HG03025 (cell line): ENCODE measurements around the gene YWHAE.
"Not testable (repeated sequence)": the region's sequence is repeated elsewhere in the genome, so short reads cannot be mapped to it uniquely, and the experiment has no call there.

Experiments
- ATAC-seq: cut with Tn5 transposase; IDR thresholded peaks from one replicate; pipeline ENCODE4 v1.9.1; 2021; ENCODE audit warnings: mild to moderate bottlenecking, moderate library complexity; ENCODE audit not compliant: unreplicated experiment, low FRiP score

Gene YWHAE

DNA sequence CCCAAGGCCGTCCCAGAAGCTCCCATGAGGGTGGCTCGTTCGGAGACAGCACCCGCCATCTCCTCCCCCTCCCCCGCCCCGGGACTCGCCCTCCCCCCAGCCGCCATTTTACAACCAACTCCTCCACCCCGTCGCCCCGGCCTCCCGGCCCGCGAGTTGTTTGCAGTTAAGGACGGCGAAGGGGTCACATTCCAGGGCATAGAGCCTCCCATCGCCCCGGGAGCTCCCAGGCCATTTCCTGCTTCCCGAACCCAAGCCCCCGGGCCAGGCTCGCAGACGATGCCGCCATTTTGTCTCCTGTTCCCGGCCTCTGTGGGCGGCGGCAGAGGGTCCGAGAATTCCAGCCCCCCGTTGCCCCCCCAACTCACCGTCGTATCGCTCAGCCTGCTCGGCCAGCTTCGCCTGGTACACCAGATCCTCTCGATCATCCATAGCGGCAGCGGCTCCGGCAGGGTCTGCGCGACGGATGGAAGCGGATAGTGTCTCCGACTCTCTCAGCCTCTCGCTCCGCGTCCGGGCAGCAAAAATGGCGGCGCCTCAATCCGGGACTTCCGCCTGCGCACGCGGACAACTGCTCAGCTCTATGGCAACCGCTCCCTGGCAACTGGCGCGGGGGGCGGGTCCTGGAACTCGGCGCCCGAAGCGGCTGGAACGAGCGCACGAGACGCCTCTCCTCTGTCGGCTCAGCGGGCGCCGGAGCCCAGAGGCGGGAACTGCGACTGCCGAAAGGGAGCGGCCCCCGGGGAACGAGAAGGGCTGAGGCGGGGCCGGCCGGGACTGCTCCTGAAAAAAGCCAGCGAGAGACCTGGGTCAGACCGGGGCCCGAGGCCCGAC lies at the start of gene YWHAE:
Gene YWHAE, minus strand, starts transcription at position 544 of the 834 bp plus-strand sequence. Its CDS starts 112 bp downstream, at position 432.
- peak; percentile 75 for ATAC-seq

DNA sequence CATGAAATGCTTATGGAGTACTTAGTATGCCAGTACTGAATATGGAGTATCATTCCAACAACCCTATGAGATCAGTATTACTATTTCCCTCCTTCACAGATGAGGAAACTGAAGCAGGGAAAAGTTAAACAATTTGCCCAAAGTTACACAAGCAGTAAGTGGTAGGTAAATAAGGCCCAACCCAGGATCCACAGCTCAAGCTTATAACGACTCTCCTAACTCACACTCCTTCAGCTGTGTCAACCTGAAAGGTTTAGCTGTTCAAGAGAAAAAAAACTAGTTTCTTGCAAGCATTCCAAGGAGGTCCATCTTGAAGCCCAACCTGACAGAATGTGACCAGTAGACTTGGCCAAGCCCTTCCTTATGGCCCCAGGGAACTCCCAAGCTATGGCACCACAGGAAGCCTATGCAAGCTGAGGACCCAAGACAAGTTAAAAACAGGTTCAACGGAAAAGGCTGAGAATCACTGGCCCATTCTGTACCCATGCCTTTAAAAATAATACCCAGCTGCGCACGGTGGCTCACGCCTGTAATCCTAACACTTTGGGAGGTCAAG lies 49.5 kb upstream of the YWHAE start:
- ATAC-seq, result no peak

DNA sequence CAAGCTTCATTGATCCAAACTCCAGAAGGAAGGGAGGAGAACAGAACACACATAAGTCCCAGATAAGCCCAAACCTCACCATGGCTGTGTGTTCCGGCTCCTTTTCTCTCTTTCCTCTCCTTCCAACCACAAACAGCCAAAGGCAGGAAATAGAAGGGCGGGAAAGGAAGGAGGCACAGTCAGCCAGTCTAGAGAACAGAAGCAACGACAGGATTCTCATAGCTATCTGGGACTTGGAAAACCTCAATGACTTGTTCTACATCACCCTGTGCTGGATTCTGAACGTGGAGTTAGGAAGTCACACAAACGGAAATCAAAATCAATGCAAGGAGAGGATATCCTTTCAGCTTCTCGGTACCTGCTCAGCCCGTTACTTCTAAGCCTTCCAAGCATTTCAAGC lies 47.0 kb upstream of the YWHAE start:
- no peak for ATAC-seq

DNA sequence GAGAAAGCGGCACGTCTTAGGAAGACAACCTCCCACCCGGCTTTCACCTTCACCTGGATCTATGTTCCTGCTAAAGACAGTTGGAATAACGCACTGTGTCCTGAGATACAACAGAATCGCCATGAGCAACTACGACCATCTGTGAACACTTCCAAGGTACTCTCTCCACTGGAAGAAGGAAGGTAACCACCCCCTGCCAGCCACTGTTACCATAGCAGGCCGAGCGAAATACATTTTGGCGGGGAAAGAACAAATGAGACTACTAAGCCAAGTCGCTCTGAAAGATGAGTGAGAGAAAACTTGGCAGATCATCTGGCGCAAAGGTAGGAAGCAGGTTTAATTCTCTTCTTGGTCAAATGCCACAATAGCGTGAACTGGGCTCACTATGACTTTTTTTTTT lies 46.2 kb upstream of the YWHAE start:
- ATAC-seq, result no peak

DNA sequence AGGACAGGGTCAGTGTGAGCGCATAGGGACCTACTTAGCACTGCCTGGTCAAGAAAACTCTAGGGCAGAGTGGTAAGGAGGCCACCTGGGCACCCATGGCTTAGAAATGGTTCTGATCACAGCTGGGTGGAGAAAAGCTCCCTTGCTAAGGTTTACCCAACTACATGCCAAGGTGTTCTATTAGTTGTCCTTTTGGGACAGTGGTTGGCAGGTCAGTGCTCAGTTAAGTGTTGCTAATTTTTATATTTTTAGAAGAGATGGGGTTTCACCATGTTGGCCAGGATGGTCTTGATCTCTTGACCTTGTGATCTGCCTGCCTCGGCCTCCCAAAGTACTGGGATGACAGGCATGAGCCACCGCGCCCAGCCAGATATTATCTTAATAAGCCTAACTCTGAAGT lies 45.7 kb upstream of the YWHAE start:
- ATAC-seq, result not testable (repeated sequence)

DNA sequence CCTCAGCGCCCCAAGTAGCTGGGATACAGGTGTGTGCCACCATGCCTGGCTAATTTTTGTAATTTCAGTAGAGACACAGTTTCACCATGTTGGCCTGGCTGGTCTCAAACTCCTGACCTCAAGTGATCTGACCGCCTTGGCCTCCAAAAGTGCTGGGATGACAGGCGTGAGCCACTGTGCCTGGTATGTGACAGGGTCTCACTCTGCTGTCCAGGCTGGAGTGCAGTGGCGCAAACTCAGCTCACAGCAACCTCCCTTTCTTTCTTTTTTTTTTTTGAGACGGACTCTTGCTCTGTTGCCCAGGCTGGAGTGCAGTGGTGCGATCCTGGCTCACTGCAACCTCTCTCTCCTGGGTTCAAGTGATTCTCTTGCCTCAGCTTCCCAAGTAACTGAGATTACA lies 42.7 kb upstream of the YWHAE start:
- not testable (repeated sequence) for ATAC-seq

DNA sequence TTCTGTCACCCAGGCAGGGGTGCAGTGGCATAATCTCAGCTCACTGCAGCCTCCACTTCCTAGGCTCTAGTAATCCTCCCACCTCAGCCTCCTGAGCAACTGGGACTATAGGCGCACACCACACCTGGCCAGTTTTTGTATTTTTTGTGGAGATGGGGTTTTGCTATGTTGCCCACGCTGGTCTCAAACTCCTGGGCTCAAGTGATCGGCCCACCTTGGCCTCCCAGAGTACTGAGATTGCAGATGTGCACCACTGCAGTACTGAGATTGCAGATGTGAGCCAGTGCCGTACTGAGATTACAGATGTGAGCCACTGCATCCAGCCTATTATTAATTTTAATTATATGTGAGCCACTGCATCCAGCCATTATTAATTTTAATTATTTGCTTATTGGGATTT lies 42.2 kb upstream of the YWHAE start:
- no peak for ATAC-seq

DNA sequence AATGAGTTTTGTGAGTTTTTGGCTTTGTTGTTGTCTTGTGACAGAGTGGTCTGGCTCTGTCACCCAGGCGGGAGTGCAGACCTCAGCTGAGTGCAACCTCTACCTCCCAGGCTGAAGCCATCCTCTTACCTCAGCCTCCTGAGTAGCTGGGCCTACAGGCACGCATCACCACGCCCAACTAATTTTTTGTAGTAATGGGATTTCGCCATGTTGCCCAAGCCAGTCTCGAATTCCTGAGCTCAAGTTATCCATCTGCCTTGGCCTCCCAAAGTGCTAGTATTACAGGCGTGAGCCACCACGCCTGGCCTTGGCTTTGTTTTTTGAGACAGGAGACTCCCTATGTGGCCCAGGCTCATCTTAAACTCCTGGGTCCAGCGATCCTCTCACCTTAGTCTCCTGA lies 40.9 kb upstream of the YWHAE start:
- no peak for ATAC-seq

DNA sequence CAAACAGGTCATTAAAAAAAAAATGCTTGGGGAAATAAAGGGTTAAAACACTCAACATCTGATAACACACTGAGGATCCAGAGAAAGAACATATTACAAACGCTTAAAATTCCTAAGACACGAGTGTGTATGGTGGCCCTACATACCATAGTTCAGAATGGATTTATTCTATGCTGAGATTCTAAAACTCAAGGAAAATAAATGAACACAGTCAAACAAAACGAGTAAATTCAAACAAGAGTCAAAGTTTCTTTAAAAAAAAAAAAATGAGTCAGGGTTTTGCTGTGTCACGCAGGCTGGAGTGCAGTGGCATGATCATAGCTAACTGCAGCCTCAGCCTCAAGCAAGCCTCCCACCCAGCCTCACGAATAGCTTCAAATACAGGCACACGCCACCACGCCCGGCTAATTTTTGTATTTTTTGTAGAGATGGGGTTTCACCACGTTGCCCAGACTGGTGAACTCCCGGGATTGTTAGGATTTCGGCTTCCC lies 38.6 kb upstream of the YWHAE start:
- no peak for ATAC-seq

DNA sequence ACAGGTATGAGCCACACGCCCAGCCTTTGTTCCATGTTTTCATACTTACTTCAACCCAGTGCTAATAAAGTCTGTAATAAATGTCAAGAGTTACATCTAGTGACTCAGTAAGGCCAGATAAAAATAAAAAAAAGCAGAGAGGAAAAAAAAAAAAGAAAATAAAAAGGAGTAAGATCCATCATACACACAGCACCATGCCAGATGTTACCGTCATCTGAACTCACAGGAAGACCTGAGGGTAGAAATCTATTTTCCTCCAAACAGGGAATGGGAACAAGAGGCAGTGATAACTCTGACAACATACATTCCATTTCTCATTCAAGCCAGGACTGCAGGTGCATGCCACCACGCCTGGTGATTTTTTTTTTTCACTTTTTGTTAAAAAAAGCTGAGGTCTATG lies 35.3 kb upstream of the YWHAE start:
- no peak for ATAC-seq

DNA sequence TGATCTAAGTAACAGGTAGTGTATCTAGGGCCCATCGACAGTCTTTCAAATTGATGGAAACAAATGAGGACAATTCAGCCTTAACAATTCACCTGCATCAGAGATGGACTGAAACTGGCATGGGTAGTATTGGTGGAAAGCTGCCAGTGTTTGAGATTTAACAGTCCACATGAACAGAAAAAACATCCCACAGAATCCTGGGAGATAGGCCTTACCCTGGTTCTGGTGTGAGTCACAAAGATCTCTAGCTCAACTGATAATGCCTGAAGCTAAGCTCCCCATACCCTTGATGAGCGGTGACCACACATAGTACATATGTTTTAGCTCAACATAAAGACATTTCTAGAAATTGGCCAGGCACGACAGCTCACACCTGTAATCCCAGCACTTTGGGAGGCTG lies 34.1 kb upstream of the YWHAE start:
- ATAC-seq, result no peak

DNA sequence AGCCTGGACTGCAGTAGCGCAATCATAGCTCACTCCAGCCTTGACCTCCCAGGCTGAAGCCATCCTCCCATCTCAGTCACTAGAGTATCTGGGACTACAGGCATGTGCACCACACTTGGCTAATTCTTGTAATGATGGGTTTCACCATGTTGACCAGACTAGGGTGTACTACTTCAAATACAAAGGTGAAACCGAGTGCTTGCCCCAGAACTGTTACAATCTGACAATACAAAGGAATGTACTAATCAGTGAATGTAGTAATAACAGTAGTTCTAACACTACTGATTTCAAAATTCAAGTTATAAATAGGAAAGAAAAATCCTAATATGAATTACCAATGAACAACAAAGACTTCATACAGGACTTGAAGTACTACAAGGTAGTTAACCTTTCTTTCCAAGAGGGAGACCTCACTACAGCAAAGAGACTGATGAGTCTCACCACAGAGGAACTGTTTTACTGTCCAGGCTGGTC lies 31.6 kb upstream of the YWHAE start:
- no peak for ATAC-seq

DNA sequence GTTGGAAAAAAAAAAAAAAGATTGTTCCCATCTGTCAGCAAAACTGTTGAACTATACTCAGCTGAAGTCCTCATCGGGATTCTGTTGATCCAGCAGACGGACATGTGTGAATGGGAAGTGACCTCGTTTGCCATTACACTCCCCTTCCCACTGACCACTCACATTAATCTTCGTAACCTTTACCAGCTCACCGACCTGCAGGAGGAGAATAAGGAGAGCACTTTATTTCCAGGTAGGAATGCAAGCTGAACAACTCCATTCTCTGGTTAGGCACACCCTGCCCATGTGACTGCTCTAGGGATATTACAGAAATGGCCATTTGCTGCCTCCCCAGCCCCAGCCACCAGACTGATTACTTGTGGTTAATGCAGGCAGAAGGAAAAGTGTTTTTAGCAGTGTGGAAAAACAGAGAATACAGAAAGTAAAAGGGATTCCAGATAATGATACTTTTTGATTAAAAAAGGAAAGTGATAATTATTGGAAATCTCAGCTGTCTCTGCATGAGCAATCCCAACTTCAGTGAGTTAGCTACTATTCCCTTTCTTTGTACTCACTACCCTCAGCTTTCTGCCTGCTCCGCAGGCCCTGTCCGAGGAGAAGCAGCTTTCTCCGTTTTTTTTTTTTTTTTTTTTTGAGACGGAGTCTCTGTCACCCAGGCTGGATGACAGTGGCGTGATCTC lies 23.6 kb upstream of the YWHAE start:
- no peak for ATAC-seq

DNA sequence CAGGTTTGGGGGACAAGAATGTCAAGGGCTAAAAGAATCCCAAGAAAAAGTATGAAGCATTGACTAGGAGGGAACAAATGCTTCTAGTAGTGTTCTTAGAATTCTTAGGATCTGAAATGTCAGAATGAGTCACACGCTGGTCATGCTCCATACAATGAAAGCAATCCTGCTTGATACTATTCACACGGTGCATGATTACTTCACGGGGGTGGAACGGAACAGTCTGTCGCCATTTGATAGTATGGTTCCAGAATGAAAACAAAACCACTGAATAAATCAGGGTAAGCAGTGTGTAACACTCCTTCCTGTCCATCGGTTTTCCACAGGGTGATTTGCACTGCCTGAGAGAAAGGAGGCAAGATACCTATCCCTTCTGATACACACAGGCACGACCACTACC lies 22.9 kb upstream of the YWHAE start:
- no peak for ATAC-seq

DNA sequence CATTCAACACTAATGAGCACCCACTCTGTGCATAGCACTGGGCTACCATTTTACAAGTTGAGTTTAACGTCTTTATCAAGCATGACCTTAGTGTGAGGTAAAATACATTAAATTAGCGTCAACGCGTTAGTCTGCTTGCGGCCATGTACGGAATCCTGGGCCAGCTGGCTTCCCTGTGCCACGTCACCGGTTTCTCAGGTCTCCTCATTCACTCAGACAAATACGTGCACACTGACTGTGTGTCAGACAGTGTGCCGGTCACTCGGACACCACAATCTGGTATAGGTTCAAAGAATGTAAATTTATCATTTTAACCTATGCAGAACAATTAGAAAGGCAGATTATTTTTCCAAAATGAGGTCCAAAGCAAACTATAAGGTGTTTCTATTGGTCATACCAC lies 21.4 kb upstream of the YWHAE start:
- ATAC-seq, result no peak

DNA sequence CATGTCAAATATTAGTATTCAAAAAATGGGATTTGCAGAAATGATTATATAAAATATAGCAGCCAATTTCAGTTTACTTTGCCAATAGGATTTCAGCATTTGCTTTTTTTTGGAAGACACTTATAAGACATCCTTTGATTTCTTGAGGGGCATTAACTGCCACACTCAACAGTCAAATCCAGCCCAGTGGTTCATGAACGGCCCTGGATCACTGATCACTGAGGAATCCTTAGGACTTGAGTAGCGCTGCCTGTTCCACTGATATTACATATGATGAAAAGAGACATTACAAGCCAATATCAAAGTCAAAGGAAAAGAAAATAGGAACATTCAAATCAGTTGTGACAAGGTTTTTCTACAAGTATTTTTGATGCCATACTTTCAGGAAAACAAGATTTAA lies 21.0 kb upstream of the YWHAE start:
- ATAC-seq, result no peak

DNA sequence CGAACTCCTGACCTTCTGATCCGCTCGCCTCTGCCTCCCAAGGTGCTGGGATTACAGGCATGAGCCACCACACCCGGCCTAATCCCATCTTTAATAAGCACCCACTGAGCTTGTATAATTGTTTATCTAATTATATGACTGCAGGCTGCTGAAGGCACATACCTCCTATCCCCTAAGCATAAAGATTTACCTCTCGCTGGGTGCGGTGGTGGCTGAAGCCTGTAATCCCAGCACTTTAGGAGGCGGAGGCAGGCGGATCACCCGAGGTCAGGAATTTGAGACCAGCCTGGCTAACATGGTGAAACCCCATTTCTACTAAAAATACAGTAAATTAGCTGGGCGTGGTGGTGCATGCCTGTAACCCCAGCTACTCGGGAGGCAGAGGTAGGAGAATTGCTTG lies 20.1 kb upstream of the YWHAE start:
- no peak for ATAC-seq

DNA sequence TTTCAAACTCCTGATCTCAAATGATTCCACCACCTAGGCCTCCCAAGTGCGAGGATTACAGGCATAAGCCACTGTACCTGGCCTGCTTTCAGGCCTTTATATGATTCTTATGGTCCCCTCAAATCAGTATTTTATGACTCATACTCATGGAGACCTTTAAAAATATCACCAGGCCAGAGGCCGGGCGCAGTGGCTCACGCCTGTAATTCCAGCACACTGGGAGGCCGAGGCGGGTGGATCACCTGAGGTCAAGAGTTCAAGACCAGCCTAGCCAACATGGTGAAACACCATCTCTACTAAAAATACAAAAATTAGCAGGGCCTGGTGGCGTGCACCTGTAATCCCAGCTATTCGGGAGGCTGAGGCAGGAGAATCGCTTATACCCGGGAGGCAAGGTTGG lies 18.5 kb upstream of the YWHAE start:
- ATAC-seq, result not testable (repeated sequence)

DNA sequence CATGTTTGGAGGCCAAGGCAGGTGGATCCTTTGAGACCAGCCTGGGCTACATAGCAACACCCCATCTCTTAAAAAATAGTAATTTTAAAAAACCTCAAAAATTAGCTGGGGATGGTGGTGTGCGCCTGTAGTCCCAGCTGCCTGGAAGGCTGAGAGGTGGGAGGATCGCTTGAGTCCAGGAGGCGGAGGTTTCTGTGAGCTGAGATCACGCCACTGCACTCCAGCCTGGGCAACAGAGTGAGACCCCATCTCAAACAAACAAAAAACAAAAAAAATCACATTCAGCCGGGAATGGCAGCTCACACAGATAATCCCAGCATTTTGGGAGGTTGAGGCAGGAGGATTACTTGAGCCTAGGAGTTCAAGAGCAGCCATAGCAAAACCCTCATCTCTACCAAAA lies 16.4 kb upstream of the YWHAE start:
- ATAC-seq, result no peak

DNA sequence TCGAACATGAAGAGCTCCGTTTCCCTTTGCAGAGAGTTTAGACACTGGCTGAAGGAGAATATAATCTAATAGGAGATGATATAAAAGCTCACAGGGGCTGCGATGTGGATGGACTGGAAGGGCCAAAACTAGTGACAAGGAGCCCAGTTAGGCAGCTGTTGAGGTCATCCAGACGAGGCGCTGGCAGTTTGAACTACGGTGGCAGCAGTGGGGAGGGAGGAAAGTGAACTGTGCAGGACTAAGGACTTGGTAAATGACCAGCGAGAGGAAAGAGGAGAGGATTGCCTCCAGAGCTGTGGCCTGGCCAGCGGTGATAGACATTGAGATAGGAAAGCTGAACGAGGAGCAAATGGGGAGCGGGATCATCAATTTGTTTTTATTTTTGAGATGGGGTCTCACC lies 14.6 kb upstream of the YWHAE start:
- no peak for ATAC-seq

DNA sequence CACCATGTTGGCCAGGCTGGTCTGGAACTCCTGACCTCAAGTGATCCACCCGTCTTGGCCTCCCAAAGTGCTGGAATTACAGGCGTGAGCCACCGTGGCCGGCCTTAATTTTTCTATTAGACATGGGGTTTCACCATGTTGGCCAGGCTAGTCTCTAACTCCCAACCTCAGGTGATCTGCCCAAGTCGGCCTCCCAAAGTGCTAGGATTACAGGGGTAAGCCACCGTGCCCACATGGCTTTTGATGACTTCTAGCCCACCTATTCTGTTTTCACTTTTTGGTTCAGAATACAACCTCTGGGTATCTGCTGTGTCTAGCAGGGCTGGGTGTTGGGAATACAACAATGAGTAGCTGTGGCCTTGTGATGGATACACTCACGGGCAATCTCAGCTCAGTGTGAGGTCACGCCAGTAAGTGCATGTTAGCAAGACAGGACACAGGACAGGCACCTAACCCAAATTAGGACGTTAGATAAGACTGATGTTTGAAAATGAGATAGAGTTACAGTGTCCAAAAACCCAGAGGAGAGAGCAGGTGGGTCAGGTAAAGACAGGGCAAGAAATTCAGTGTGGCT lies 14.1 kb upstream of the YWHAE start:
- ATAC-seq, result no peak
